Type B pancreatic cell (in vitro differentiated cells): ENCODE measurements around the gene TRAF3. TPM values are rescaled to one million over a fixed set of nuclear protein-coding genes. Genes with fewer than 3 reads are reported as not detected.

ENCODE experiments used
- DNase-seq: peaks from one replicate; pipeline ENCODE4 v3.0.0; 2021; ENCODE audit warnings: mixed read lengths; ENCODE audit not compliant: unreplicated experiment; ENCODE audit errors: extremely low spot score
- H3K27ac Mint-ChIP-seq: 2 replicates; pipeline ENCODE4 v1.8.0; 2021; ENCODE audit warnings: mild to moderate bottlenecking, mixed read lengths
- H3K27me3 Mint-ChIP-seq: 2 replicates; pipeline ENCODE4 v1.8.0; 2021; ENCODE audit warnings: mixed read lengths
- H3K36me3 Mint-ChIP-seq: 2 replicates; pipeline ENCODE4 v1.8.0; 2021; ENCODE audit warnings: mixed read lengths
- H3K4me1 Mint-ChIP-seq: one replicate; pipeline ENCODE4 v1.8.0; 2021; ENCODE audit warnings: mixed read lengths; ENCODE audit not compliant: unreplicated experiment
- H3K4me3 Mint-ChIP-seq: 2 replicates; pipeline ENCODE4 v1.8.0; 2021; ENCODE audit warnings: mild to moderate bottlenecking, mixed read lengths
- H3K9me3 Mint-ChIP-seq: 2 replicates; pipeline ENCODE4 v1.8.0; 2021; ENCODE audit warnings: mixed read lengths
- total RNA-seq: library from RNA; stranded (reverse); gene quantifications from 2 replicates; pipeline ENCODE4 v1.2.1, GENCODE V29; 2021; ENCODE audit warnings: low replicate concordance
- TF ChIP-seq, protein P1 (sequence below): fragments of 200-600 bp; sonication (generic); conservative IDR thresholded peaks from 2 replicates; pipeline ENCODE4 v1.5.0; 2021; ENCODE audit warnings: antibody characterized with exemption, mild to moderate bottlenecking

TRAF3 gene
- total RNA-seq, 1 donor from 2014 or later, result 24.0 TPM

DNA sequence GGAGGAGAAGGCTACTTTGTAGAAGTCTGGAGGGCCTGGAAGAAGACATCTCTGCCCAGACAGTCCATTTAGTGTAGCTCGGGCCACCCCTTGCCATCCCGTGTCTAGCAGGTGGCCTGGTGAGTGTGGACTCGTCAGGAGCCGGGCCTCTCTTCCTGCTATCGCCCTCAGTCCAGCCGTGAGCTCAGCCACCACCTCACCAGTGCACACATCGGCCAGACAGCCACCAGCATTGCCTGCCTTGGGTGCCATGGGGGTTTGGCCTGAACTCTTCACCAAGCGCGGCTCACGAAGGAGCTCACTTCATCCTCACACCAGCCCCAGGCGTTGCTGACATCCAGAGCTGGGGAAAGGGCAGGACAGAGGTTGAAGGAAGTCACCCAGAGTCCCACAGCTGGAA is 19.6 kb upstream of the TRAF3 start:
- H3K9me3 Mint-ChIP-seq, result no peaks in the 10 kb centered on the region
- no peak overlapping the region for H3K27ac Mint-ChIP-seq
- TF ChIP-seq, protein P1, sequence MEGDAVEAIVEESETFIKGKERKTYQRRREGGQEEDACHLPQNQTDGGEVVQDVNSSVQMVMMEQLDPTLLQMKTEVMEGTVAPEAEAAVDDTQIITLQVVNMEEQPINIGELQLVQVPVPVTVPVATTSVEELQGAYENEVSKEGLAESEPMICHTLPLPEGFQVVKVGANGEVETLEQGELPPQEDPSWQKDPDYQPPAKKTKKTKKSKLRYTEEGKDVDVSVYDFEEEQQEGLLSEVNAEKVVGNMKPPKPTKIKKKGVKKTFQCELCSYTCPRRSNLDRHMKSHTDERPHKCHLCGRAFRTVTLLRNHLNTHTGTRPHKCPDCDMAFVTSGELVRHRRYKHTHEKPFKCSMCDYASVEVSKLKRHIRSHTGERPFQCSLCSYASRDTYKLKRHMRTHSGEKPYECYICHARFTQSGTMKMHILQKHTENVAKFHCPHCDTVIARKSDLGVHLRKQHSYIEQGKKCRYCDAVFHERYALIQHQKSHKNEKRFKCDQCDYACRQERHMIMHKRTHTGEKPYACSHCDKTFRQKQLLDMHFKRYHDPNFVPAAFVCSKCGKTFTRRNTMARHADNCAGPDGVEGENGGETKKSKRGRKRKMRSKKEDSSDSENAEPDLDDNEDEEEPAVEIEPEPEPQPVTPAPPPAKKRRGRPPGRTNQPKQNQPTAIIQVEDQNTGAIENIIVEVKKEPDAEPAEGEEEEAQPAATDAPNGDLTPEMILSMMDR, result no peak
- no peaks in the 10 kb centered on the region for H3K27me3 Mint-ChIP-seq
- H3K36me3 Mint-ChIP-seq, result no peaks in the 10 kb centered on the region
- peaks cover 11% of the 10 kb centered on the region for H3K4me1 Mint-ChIP-seq
- no peak overlapping the region for H3K4me3 Mint-ChIP-seq
- no peak for DNase-seq

DNA sequence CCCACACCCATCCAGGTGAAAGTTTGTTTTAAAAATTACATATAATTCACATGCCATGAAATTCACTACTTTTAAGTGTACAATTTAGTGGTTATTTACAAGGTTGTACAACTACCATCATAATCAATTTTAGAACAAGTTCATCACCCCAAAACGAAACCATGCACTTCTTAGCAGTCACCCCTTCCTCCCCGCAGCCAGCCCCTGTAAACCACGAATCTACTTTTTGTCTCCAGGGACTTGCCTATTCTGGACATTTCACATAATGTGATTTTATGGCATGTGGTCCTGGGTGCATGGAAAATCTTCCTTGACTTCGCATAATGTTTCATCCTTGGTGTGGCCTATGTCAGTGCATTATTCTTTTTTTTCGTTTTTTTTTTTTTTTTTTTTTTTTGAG is 19.2 kb upstream of the TRAF3 start:
- Mint-ChIP-seq H3K27ac (no peak overlapping the region), H3K9me3 (no peaks in the 10 kb centered on the region), H3K4me3 (no peak overlapping the region), H3K4me1 (peaks cover 11% of the 10 kb centered on the region), H3K27me3 (no peaks in the 10 kb centered on the region), H3K36me3 (no peaks in the 10 kb centered on the region)
- DNase-seq, result no peak
- TF ChIP-seq, protein P1, result no peak

DNA sequence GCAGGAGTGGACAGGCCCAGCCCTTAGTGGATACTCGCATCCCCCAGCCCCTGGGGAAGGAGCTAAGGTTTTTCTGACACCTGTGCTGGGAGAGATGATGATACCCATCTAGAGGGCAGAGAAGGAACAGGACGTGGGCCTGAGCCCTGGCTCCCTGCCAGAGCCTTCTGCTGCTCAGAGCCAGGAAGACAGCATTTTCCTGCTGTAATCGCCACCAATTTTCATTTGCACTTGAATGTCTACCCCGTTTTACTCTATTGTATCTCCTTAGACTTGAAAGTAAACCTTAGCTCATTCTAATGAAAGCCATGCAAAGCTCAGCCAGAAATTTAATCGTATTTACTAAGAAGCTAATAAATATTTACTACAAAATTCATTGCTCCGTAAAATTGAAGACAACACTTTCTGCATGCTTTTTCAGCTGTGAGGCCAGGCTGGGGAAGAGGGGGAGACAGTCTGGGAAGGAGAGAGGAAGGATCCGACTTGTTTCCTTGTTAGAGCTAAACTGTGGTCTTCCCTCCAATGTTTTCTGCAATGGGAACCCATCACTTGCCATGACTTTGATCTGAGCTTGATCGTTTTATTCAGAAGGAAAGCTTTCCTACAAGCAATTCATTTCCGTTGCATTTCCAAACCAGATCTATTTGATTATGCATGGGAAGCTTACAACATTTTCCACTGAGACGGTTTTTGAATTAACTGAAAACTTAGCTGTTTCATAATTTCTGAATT is 17.6 kb upstream of the TRAF3 start:
- no peaks in the 10 kb centered on the region for H3K27me3 Mint-ChIP-seq
- no peak overlapping the region for H3K27ac Mint-ChIP-seq
- H3K36me3 Mint-ChIP-seq, result no peaks in the 10 kb centered on the region
- DNase-seq, result no peak
- TF ChIP-seq, protein P1, result no peak
- peaks cover 11% of the 10 kb centered on the region for H3K4me1 Mint-ChIP-seq
- no peaks in the 10 kb centered on the region for H3K9me3 Mint-ChIP-seq
- H3K4me3 Mint-ChIP-seq, result no peak overlapping the region

DNA sequence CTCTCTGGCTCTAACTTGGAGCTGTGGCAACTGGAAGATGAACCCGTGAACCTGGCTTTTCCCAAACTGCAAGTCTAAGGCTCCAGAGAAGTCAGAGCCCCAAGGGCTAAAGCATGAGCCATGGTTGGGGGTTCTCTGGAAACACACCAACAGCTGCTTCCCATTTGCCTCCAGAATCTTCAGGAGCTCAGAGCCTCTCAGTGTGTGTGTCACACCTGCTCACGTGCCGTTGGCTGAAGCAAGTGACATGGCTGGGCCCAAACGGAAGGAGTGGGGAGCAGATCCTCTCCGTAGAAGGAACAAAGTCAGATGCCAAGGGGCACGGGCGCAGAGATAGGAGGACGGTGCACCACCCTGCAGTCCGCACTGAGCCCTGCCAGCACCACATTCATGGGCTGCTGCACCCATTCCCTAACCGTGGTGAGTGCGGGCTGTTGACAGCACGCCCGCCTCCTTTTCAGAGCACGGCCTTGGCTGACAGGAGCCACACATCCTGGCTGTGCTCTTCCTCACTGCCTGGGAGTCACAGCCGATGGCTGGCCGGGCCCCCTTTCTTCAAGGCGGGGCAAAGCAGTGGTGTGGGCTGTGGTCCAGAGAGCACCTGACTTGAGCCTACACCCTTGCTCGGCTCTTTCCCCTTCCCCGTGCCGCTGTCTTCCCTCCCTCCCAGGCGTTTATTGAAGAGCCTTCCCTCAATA is 16.6 kb upstream of the TRAF3 start:
- no peak for DNase-seq
- Mint-ChIP-seq H3K27me3 (no peaks in the 10 kb centered on the region), H3K4me3 (no peak overlapping the region), H3K4me1 (peaks cover 11% of the 10 kb centered on the region), H3K27ac (no peak overlapping the region), H3K36me3 (no peaks in the 10 kb centered on the region), H3K9me3 (no peaks in the 10 kb centered on the region)
- TF ChIP-seq, protein P1, result no peak

DNA sequence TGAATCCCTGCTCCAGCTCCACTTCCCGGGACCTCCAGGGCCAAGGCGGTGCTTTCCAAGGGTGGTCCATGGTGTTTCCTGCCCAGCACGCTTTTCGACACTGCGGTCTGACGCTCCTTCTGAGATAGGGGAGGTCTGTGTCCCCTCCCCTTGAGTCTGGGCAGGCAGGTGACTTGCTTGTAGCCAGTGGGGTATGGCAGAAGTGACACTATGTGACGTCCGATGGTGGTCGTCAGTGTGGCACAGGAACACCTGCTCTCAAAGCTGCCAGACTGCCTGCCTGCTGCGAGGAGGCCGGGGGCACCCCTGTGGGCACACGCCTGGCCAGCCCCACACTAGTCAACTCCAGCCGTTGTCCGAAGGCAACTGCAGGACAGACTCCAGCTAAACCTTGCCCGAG is 16.0 kb upstream of the TRAF3 start:
- no peak overlapping the region for H3K4me3 Mint-ChIP-seq
- H3K9me3 Mint-ChIP-seq, result no peaks in the 10 kb centered on the region
- H3K4me1 Mint-ChIP-seq, result peaks cover 11% of the 10 kb centered on the region
- TF ChIP-seq, protein P1, result no peak
- H3K27me3 Mint-ChIP-seq, result no peaks in the 10 kb centered on the region
- H3K36me3 Mint-ChIP-seq, result no peaks in the 10 kb centered on the region
- H3K27ac Mint-ChIP-seq, result no peak overlapping the region
- DNase-seq, result no peak
